Endodermal cell (in vitro differentiated cells): ENCODE data around the gene PADI1. TPM values are rescaled to one million over a fixed set of nuclear protein-coding genes. Genes with fewer than 3 reads are reported as not detected.

Source experiments
- DNase-seq: peaks from one replicate; pipeline ENCODE4 v3.0.0-alpha.2; 2017
- H3K27ac ChIP-seq: 2 replicates; pipeline ENCODE4 v1.5.1; 2013; ENCODE audit warnings: mild to moderate bottlenecking, low read depth, low read length, moderate library complexity
- H3K27me3 ChIP-seq: 2 replicates; pipeline ENCODE4 v1.6.1; 2013; ENCODE audit warnings: mild to moderate bottlenecking, low read length, moderate library complexity; ENCODE audit not compliant: insufficient read depth, control insufficient read depth, poor library complexity, severe bottlenecking
- H3K36me3 ChIP-seq: 2 replicates; pipeline ENCODE4 v1.7.0; 2013; ENCODE audit warnings: mild to moderate bottlenecking, low read length, moderate library complexity; ENCODE audit not compliant: control insufficient read depth, insufficient read depth
- H3K4me1 ChIP-seq: one replicate; pipeline ENCODE4 v1.7.0; 2013; ENCODE audit warnings: low read length; ENCODE audit not compliant: control insufficient read depth, insufficient read depth
- H3K4me3 ChIP-seq: 2 replicates; pipeline ENCODE4 v1.5.1; 2013; ENCODE audit warnings: mild to moderate bottlenecking, low read length, moderate library complexity
- H3K9ac ChIP-seq: 2 replicates; pipeline ENCODE4 v1.6.1; 2013; ENCODE audit warnings: mild to moderate bottlenecking, low read length, moderate library complexity; ENCODE audit not compliant: poor library complexity, severe bottlenecking; ENCODE audit errors: extremely low read depth
- H3K9me3 ChIP-seq: 2 replicates; pipeline ENCODE4 v1.6.1; 2013; ENCODE audit warnings: mild to moderate bottlenecking, low read length, moderate library complexity; ENCODE audit not compliant: control insufficient read depth
- H3K27ac Mint-ChIP-seq: 2 replicates; pipeline ENCODE4 v1.8.0; 2020; ENCODE audit warnings: mixed read lengths
- H3K27me3 Mint-ChIP-seq: 2 replicates; pipeline ENCODE4 v1.8.0; 2021; ENCODE audit warnings: mild to moderate bottlenecking, mixed read lengths; ENCODE audit not compliant: insufficient read depth
- H3K36me3 Mint-ChIP-seq: 2 replicates; pipeline ENCODE4 v1.8.0; 2020; ENCODE audit warnings: low read depth, mixed read lengths
- H3K4me1 Mint-ChIP-seq: 2 replicates; pipeline ENCODE4 v1.8.0; 2020; ENCODE audit warnings: mixed read lengths
- H3K4me3 Mint-ChIP-seq: 2 replicates; pipeline ENCODE4 v1.8.0; 2020; ENCODE audit warnings: mild to moderate bottlenecking, moderate library complexity, mixed read lengths
- H3K9me3 Mint-ChIP-seq: 2 replicates; pipeline ENCODE4 v1.8.0; 2020; ENCODE audit warnings: mild to moderate bottlenecking, mixed read lengths
- CTCF ChIP-seq: fragments of 200-600 bp; sonication (generic); conservative IDR thresholded peaks from 2 replicates; pipeline ENCODE4 v1.5.0; 2021; ENCODE audit warnings: antibody characterized with exemption, mild to moderate bottlenecking
- WGBS, 2 experiments: methylation state at CpG; one replicate each; pipeline versions ENCODE4 v1.1.5 to v1.1.7; 2013; ENCODE audit warnings: missing lambda C conversion rate in 2 of 2, mixed read lengths in 1 of 2; ENCODE audit not compliant: insufficient coverage in 1 of 2, insufficient read length in 1 of 2; 5-methylcytosine and 5-hydroxymethylcytosine counted together
- total RNA-seq, 2 donors: library from RNA; stranded (reverse); fragmentation: NEBNext Ultra II Directional in 1 of 2; extraction: Animal tissue kit (Norgen Biotek cat#: 25700) in 1 of 2; gene quantifications; 2 replicates in 1 of 2; 3 replicates in 1 of 2; pipeline ENCODE4 v1.2.1, GENCODE V29; 2021

Gene PADI1
- total RNA-seq, 2 donors from 2014 or later, result 0.13 TPM; not detected in 1

GRCh38 chr1:17246971-17247370 lies 42.0 kb downstream of the PADI1 start:
- H3K9me3 ChIP-seq, result no peaks in the 10 kb centered on the region
- no peaks in the 10 kb centered on the region for H3K36me3 ChIP-seq
- no peak overlapping the region for H3K9ac ChIP-seq
- peaks cover 5% of the 10 kb centered on the region for H3K27me3 Mint-ChIP-seq
- 81 to 100% methylated on average over 2 of the region's 2 CpGs for WGBS, 2 experiments
- H3K9me3 Mint-ChIP-seq, result no peaks in the 10 kb centered on the region
- no peaks in the 10 kb centered on the region for H3K4me1 Mint-ChIP-seq
- H3K4me3 ChIP-seq, result no peak overlapping the region
- H3K27ac ChIP-seq, result no peak overlapping the region
- H3K4me1 ChIP-seq, result no peaks in the 10 kb centered on the region
- H3K27me3 ChIP-seq, result no peaks in the 10 kb centered on the region
- no peak for DNase-seq
- no peak overlapping the region for H3K4me3 Mint-ChIP-seq
- no peak for TF ChIP-seq CTCF
- no peak overlapping the region for H3K27ac Mint-ChIP-seq
- H3K36me3 Mint-ChIP-seq, result no peaks in the 10 kb centered on the region

GRCh38 chr1:17248781-17249180 lies 43.9 kb downstream of the PADI1 start, which contains the start of gene PADI3:
Gene PADI3 (plus strand): TSS chr1:17249098. CDS start chr1:17249138, 40 bp downstream.
- 90 to 92% methylated on average over 4 to 9 of the region's 9 CpGs for WGBS, 2 experiments
- Histone ChIP-seq H3K9me3 (no peaks in the 10 kb centered on the region), H3K4me3 (no peak within 1 kb of the TSS), H3K27me3 (no peaks in the 10 kb centered on the region), H3K9ac (no peak within 1 kb of the TSS), H3K36me3 (no peaks in the 10 kb centered on the region), H3K27ac (no peak within 1 kb of the TSS), H3K4me1 (no peaks in the 10 kb centered on the region)
- H3K4me1 Mint-ChIP-seq, result no peaks in the 10 kb centered on the region
- H3K27ac Mint-ChIP-seq, result no peak within 1 kb of the TSS
- peaks cover 2% of the 10 kb centered on the region for H3K27me3 Mint-ChIP-seq
- TF ChIP-seq CTCF, result no peak
- DNase-seq, result peak; percentile 83
- H3K36me3 Mint-ChIP-seq, result no peaks in the 10 kb centered on the region
- H3K4me3 Mint-ChIP-seq, result no peak within 1 kb of the TSS
- H3K9me3 Mint-ChIP-seq, result no peaks in the 10 kb centered on the region

- no peaks in the 10 kb centered on the region for H3K9me3 Mint-ChIP-seq
- WGBS, 2 experiments, result 86 to 93% methylated on average over 2 to 7 of the region's 7 CpGs
- no peaks in the 10 kb centered on the region for H3K36me3 Mint-ChIP-seq
- H3K27me3 ChIP-seq, result no peaks in the 10 kb centered on the region
- H3K27me3 Mint-ChIP-seq, result peaks cover 2% of the 10 kb centered on the region
- H3K4me3 Mint-ChIP-seq, result no peak overlapping the region
- TF ChIP-seq CTCF, result no peak
- H3K36me3 ChIP-seq, result no peaks in the 10 kb centered on the region
- no peak overlapping the region for H3K9ac ChIP-seq
- no peaks in the 10 kb centered on the region for H3K4me1 Mint-ChIP-seq
- H3K4me1 ChIP-seq, result no peaks in the 10 kb centered on the region
- no peaks in the 10 kb centered on the region for H3K9me3 ChIP-seq
- no peak overlapping the region for H3K27ac Mint-ChIP-seq
- no peak for DNase-seq
- H3K27ac ChIP-seq, result no peak overlapping the region
- H3K4me3 ChIP-seq, result no peak overlapping the region
Measured at GRCh38 chr1:17250601-17251000, 45.7 kb downstream of the PADI1 start.
